Measurements from ENCODE around the gene PRPSAP2.

DNA sequence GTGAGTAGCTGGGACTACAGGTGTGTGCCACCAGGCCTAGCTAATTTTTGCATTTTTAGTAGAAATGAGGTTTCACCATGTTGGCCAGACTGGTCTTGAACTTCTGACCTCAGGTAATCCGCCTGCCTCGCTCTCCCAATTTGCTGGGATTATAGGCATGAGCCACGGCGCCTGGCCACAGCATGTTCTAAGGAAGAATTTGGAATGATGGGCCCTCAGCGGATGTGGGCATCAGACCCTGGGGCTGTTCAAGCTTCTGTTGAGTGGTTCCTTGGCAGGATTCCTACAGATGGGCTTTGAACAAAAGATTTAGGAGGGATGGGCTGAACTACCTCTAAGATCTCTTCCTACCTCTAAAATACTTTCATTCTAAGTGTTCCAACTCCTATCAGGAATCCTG, 4.1 kb downstream of the PRPSAP2 start:
- TF ChIP-seq CTCF (IDR thresholded peaks at IDR 0.05) (no peak), POLR2A (IDR thresholded peaks at IDR 0.05) (no peak)
